Ishikawa (cell line): ENCODE data around the gene KIF11.

Experiments used
- CEBPB ChIP-seq: IDR thresholded peaks from 2 replicates; pipeline ENCODE4 v1.6.1; 2012
- CREB1 ChIP-seq: IDR thresholded peaks from 2 replicates; pipeline ENCODE4 v1.6.1; 2012; ENCODE audit warnings: low read depth
- EGR1 ChIP-seq: IDR thresholded peaks from 2 replicates; pipeline ENCODE4 v1.6.1; 2012
- EP300 ChIP-seq: IDR thresholded peaks from 2 replicates; pipeline ENCODE4 v1.6.1; 2012; ENCODE audit warnings: borderline replicate concordance
- FOXM1 ChIP-seq: IDR thresholded peaks from 2 replicates; pipeline ENCODE4 v1.6.1; 2012; ENCODE audit warnings: low read depth, borderline replicate concordance
- MAX ChIP-seq: IDR thresholded peaks from 2 replicates; pipeline ENCODE4 v1.6.1; 2012
- NFIC ChIP-seq: IDR thresholded peaks from 2 replicates; pipeline ENCODE4 v1.6.1; 2012
- RAD21 ChIP-seq: IDR thresholded peaks from 2 replicates; pipeline ENCODE4 v1.6.1; 2012; ENCODE audit warnings: low read depth
- REST ChIP-seq: IDR thresholded peaks from 2 replicates; pipeline ENCODE4 v1.6.1; 2012; ENCODE audit warnings: low read depth, mild to moderate bottlenecking
- TAF1 ChIP-seq: IDR thresholded peaks from 2 replicates; pipeline ENCODE4 v1.6.1; 2012; ENCODE audit warnings: low read depth, mild to moderate bottlenecking
- TCF12 ChIP-seq: IDR thresholded peaks from 2 replicates; pipeline ENCODE4 v1.6.1; 2012; ENCODE audit warnings: low read depth
- TEAD4 ChIP-seq: IDR thresholded peaks from 2 replicates; pipeline ENCODE4 v1.6.1; 2012
- USF1 ChIP-seq: IDR thresholded peaks from 2 replicates; pipeline ENCODE4 v1.6.1; 2012
- YY1 ChIP-seq: IDR thresholded peaks from 2 replicates; pipeline ENCODE4 v1.6.1; 2012; ENCODE audit warnings: low read depth
- ZBTB7A ChIP-seq: IDR thresholded peaks from 2 replicates; pipeline ENCODE4 v1.6.1; 2012; ENCODE audit warnings: low read depth

KIF11 gene

GRCh38 chr10:92598321-92598720 lies 5.4 kb downstream of the KIF11 start:
- TF ChIP-seq FOXM1 (no peak), TAF1 (no peak), RAD21 (no peak), TEAD4 (no peak), REST (no peak), TCF12 (no peak), MAX (no peak), CREB1 (no peak), NFIC (no peak), USF1 (no peak), YY1 (no peak), CEBPB (no peak), EGR1 (no peak), ZBTB7A (no peak), EP300 (no peak)

- TF ChIP-seq NFIC (no peak), RAD21 (no peak), TCF12 (no peak), TAF1 (no peak), MAX (no peak), ZBTB7A (no peak), EP300 (no peak), TEAD4 (no peak), FOXM1 (no peak), USF1 (no peak), YY1 (no peak), CREB1 (no peak), EGR1 (no peak), REST (no peak), CEBPB (no peak)
Measured at GRCh38 chr10:92604841-92605240, 11.9 kb downstream of the KIF11 start.

- TF ChIP-seq NFIC (no peak), CEBPB (0 out of 2 replicates have a peak, but pooled peaks have one; percentile 9)
Measured at GRCh38 chr10:92615515-92615914, 22.6 kb downstream of the KIF11 start.

GRCh38 chr10:92619368-92619767 lies 26.4 kb downstream of the KIF11 start:
- TF ChIP-seq TEAD4 (no peak), TAF1 (no peak), FOXM1 (no peak), YY1 (no peak), TCF12 (no peak), CEBPB (no peak), REST (no peak), EP300 (no peak), NFIC (no peak), EGR1 (no peak), ZBTB7A (no peak), MAX (no peak), USF1 (no peak)
